ENCODE results near the gene DLGAP1. TPM values are rescaled to one million over a fixed set of nuclear protein-coding genes. Genes with fewer than 3 reads are reported as not detected.
"Not testable (repeated sequence)": the region's sequence is repeated elsewhere in the genome, so short reads cannot be mapped to it uniquely, and the experiment has no call there.

DLGAP1 gene
- 11.5 and 11.7 TPM in 2 replicates for total RNA-seq
- long read RNA-seq, partial matches to known transcripts = 0 of 6 reads
- long read RNA-seq, other reads (novel, unspliced or antisense) = 6 of 6 reads

- DNase-seq (ENCODE audit: low read depth, low spot score) = peak; percentile 68
- Mint-ChIP-seq H3K4me1 (peaks cover 22% of the 10 kb centered on the region), H3K27me3 (ENCODE audit: low read depth) (peaks cover 27% of the 10 kb centered on the region), H3K4me3 (peak within 1 kb of the TSS; percentile 93), H3K9me3 (peaks cover 5% of the 10 kb centered on the region), H3K36me3 (ENCODE audit: low read depth) (no peaks in the 10 kb centered on the region), H3K27ac (ENCODE audit: unreplicated experiment) (peak within 1 kb of the TSS; percentile 44)
- TF ChIP-seq, protein P1, sequence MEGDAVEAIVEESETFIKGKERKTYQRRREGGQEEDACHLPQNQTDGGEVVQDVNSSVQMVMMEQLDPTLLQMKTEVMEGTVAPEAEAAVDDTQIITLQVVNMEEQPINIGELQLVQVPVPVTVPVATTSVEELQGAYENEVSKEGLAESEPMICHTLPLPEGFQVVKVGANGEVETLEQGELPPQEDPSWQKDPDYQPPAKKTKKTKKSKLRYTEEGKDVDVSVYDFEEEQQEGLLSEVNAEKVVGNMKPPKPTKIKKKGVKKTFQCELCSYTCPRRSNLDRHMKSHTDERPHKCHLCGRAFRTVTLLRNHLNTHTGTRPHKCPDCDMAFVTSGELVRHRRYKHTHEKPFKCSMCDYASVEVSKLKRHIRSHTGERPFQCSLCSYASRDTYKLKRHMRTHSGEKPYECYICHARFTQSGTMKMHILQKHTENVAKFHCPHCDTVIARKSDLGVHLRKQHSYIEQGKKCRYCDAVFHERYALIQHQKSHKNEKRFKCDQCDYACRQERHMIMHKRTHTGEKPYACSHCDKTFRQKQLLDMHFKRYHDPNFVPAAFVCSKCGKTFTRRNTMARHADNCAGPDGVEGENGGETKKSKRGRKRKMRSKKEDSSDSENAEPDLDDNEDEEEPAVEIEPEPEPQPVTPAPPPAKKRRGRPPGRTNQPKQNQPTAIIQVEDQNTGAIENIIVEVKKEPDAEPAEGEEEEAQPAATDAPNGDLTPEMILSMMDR (conservative IDR thresholded peaks at IDR 0.05) = no peak
Measured at GRCh38 chr18:4455113-4455811, at the start of gene DLGAP1. TSS of gene DLGAP1 (minus strand) at chr18:4455307.

DNA sequence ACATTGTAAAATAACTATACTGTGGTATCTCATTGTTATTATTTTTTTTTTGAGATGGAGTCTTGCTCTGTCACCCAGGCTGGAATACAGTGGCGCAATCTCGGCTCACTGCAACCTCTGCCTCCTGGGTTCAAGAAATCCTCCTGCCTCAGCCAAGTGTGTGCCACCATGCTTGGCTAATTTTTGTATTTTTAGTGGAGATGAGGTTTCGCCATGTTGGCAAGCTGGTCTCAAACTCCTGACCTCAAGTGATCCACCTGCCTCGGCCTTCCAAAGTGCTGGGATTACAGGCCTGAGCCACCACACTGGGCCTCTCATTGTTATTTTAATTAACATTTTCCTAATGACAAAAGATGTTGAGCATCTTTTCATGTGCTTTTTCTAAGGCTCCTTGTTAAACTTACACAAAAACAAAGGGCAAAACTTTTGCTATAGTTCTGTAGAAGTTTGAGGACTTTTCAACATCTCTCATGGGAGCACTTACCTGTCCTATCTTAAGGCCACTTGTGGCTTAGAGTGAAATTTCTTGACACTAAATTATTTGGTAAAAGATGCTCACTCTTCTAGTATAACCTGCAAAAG, 39.7 kb upstream of the DLGAP1 start:
- peaks cover 16% of the 10 kb centered on the region for H3K9me3 Mint-ChIP-seq
- not testable (repeated sequence) for H3K27me3 Mint-ChIP-seq (ENCODE audit: low read depth); H3K4me3 Mint-ChIP-seq; DNase-seq (ENCODE audit: low read depth, low spot score); H3K4me1 Mint-ChIP-seq; H3K27ac Mint-ChIP-seq (ENCODE audit: unreplicated experiment); H3K36me3 Mint-ChIP-seq (ENCODE audit: low read depth)

DNA sequence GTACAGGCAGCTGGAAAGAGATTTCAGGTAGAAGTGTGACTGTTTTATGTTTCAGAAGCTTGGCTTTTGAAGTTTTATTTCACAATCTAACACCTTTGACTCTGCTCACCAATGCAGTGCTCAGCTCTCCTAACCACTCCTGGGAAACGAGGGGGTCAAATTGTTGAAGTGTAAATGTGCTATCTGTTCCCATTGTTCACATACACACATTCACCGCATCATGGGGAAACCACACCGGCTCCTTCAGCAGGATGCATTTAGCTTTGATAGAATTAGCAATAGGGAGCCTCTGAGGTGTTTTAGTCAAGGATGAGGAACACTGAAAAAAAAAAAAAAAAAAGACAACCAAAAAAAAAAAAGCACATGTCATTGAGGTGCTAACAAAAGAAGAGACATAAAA, 13.4 kb upstream of the DLGAP1 start:
- Mint-ChIP-seq H3K36me3 (ENCODE audit: low read depth) (no peaks in the 10 kb centered on the region), H3K27me3 (ENCODE audit: low read depth) (no peaks in the 10 kb centered on the region), H3K4me1 (no peaks in the 10 kb centered on the region), H3K4me3 (no peak overlapping the region), H3K27ac (ENCODE audit: unreplicated experiment) (no peak overlapping the region), H3K9me3 (no peaks in the 10 kb centered on the region)
- no peak for DNase-seq (ENCODE audit: low read depth, low spot score)
- TF ChIP-seq, protein P1 (conservative IDR thresholded peaks at IDR 0.05) = no peak

GRCh38 chr18:4454537-4455112, 482 bp downstream of the DLGAP1 start:
- Mint-ChIP-seq H3K27me3 (ENCODE audit: low read depth) (peaks cover 30% of the 10 kb centered on the region), H3K27ac (ENCODE audit: unreplicated experiment) (peak overlapping the region; percentile 44), H3K4me1 (peaks cover 25% of the 10 kb centered on the region), H3K4me3 (peak overlapping the region; percentile 93), H3K9me3 (peaks cover 3% of the 10 kb centered on the region), H3K36me3 (ENCODE audit: low read depth) (no peaks in the 10 kb centered on the region)
- DNase-seq (ENCODE audit: low read depth, low spot score) = peak; percentile 28
- TF ChIP-seq, protein P1 (conservative IDR thresholded peaks at IDR 0.05) = no peak

DNA sequence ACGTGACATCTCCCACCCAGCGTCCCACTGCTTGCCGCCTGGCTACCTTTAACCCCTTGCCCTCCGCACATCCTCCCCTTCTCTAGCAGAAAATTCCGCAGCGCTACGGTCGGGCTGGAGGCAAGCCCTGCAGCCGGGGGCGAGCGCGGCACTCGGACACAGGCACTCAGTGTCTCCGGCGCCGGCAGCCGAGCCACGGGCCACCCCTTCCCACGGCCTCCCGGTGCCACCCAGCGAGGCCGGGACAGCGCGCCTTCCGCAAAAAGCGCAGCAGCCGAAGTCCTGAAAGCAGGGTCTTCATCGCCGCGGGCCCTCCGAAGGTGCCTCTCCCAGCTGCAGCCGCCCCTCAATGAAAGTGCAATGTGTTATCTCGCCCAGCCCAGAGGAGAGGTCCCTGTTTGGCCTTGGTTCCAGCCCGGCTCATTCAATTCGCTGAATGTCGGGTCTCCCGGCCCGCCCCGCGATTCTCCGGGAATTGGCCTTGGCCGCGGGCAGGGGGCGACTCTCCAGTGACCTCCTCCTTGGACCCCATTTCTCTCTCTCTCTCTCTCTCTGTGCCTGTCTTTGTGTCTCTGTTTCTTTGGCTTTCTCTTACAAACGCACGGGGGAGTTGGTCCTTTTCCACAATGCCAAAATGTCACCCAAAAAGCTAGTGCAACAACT, 1.1 kb downstream of the DLGAP1 start:
- H3K36me3 Mint-ChIP-seq (ENCODE audit: low read depth) = no peaks in the 10 kb centered on the region
- H3K27me3 Mint-ChIP-seq (ENCODE audit: low read depth) = peaks cover 30% of the 10 kb centered on the region
- H3K4me3 Mint-ChIP-seq = peak overlapping the region; percentile 93
- TF ChIP-seq, protein P1 (conservative IDR thresholded peaks at IDR 0.05) = peak; percentile 19
- DNase-seq (ENCODE audit: low read depth, low spot score) = peak; percentile 54
- peaks cover 25% of the 10 kb centered on the region for H3K4me1 Mint-ChIP-seq
- peak overlapping the region; percentile 44 for H3K27ac Mint-ChIP-seq (ENCODE audit: unreplicated experiment)
- peaks cover 3% of the 10 kb centered on the region for H3K9me3 Mint-ChIP-seq
